HepG2 (cell line): ENCODE results near the gene HTR1B. TPM values are rescaled to one million over a fixed set of nuclear protein-coding genes. Genes with fewer than 3 reads are reported as not detected.

ENCODE experiments used
- ATAC-seq: fragments of 200-7000 bp; cut with Tn5 transposase; 3 replicates; pipeline ENCODE4 v1.9.1; 2020; ENCODE audit warnings: mild to moderate bottlenecking, moderate library complexity
- BruUV-seq: library from RNA; stranded (reverse); fragments of 400-500 nt; replicated peaks from 2 replicates; lab custom pipeline; 2021; lab: Mats Ljungman, UMichigan
- CTCF ChIA-PET: fragments of 300-600 bp; formaldehyde crosslinking; extraction: SDS; loops from one replicate; lab custom pipeline; 2021; ENCODE audit warnings: low total read pairs, inconsistent platforms, low intra/inter-chr PET ratio; lab: Yijun Ruan, JAX
- POLR2A ChIA-PET: fragments of 350-600 bp; sonication (Branson Sonifier 250); formaldehyde crosslinking; loops from one replicate; lab custom pipeline; 2020; ENCODE audit warnings: antibody characterized with exemption, inconsistent platforms; lab: Yijun Ruan, JAX
- DNase-seq: peaks from one replicate; pipeline ENCODE4 v3.0.0-alpha.2; 2015; ENCODE audit warnings: low spot score
- FAIRE-seq: peaks from 3 replicates; lab custom pipeline; 2011; peaks lifted over from hg19 to GRCh38; lab: Jason Lieb, UNC
- H2AFZ ChIP-seq: one replicate; pipeline ENCODE4 v1.6.1; 2011; ENCODE audit warnings: low read length, inconsistent platforms
- H3K27ac ChIP-seq: fragments of 300-600 bp; 3 replicates; pipeline ENCODE4 v1.8.0; 2011; ENCODE audit warnings: mixed run types, mild to moderate bottlenecking, mixed read lengths, low read length, inconsistent platforms; ENCODE audit not compliant: insufficient read depth; ENCODE audit errors: extremely low read length
- H3K27me3 ChIP-seq, 2 experiments: fragments of 200-600 bp in 1 of 2; 2 replicates in 1 of 2; 3 replicates in 1 of 2; pipeline versions ENCODE4 v1.6.0 to v1.8.0; 2011; ENCODE audit warnings: low read length in 2 of 2, mild to moderate bottlenecking in 2 of 2, moderate library complexity in 2 of 2, inconsistent platforms in 1 of 2; ENCODE audit not compliant: insufficient read depth in 2 of 2, control insufficient read depth in 1 of 2
- H3K36me3 ChIP-seq, 2 experiments: fragments of 200-600 bp in 1 of 2; replicated peaks in 1 of 2; 2 replicates in 1 of 2; 3 replicates in 1 of 2; pipeline versions ENCODE4 v1.5.1 to v1.8.0; 2011; ENCODE audit warnings: low read length in 2 of 2, inconsistent platforms in 1 of 2; ENCODE audit not compliant: insufficient read depth in 2 of 2, control insufficient read depth in 1 of 2
- H3K4me1 ChIP-seq: 2 replicates; pipeline ENCODE4 v1.5.1; 2012; ENCODE audit warnings: low read length, inconsistent platforms; ENCODE audit not compliant: insufficient read depth
- H3K4me2 ChIP-seq: 2 replicates; pipeline ENCODE4 v1.6.0; 2011; ENCODE audit warnings: low read depth, low read length, inconsistent platforms
- H3K4me3 ChIP-seq, 3 experiments: fragments of 200-600 bp in 1 of 3; sonication (generic), shearing (Covaris generic) in 1 of 3; replicated peaks in 1 of 3; 2 replicates each; pipeline ENCODE4 v1.5.1; 2011 to 2016; ENCODE audit warnings: low read length in 3 of 3, inconsistent platforms in 2 of 3, low read depth in 2 of 3, mild to moderate bottlenecking in 2 of 3, control low read depth in 1 of 3, mixed read lengths in 1 of 3; ENCODE audit not compliant: insufficient read depth in 1 of 3
- H3K79me2 ChIP-seq: one replicate; pipeline ENCODE4 v1.6.1; 2011; ENCODE audit warnings: low read length, inconsistent platforms; ENCODE audit not compliant: insufficient read depth
- H3K9ac ChIP-seq: 2 replicates; pipeline ENCODE4 v1.6.0; 2011; ENCODE audit warnings: mild to moderate bottlenecking, low read depth, low read length, inconsistent platforms; ENCODE audit not compliant: insufficient read depth
- H3K9me3 ChIP-seq: 2 replicates; pipeline ENCODE4 v1.5.1; 2012; ENCODE audit warnings: mild to moderate bottlenecking, low read length
- H4K20me1 ChIP-seq: 2 replicates; pipeline ENCODE4 v1.6.0; 2011; ENCODE audit warnings: inconsistent platforms, mild to moderate bottlenecking, low read length, moderate library complexity; ENCODE audit not compliant: insufficient read depth
- BHLHE40 ChIP-seq: IDR thresholded peaks from 2 replicates; pipeline ENCODE4 v1.6.1; 2011; ENCODE audit warnings: low read length, improper control_type of control experiment
- NAIF1 ChIP-seq: sonication (generic); formaldehyde crosslinking; IDR thresholded peaks from 2 replicates; pipeline ENCODE4 v1.5.0; 2020; ENCODE audit warnings: mild to moderate bottlenecking, missing genetic modification reagents, borderline replicate concordance
- REST ChIP-seq, 2 experiments: IDR thresholded peaks; 2 replicates each; pipeline ENCODE4 v1.6.1; 2011 to 2012; ENCODE audit warnings: low read length in 2 of 2, borderline replicate concordance in 1 of 2, low read depth in 1 of 2, mild to moderate bottlenecking in 1 of 2, moderate library complexity in 1 of 2
- ZNF142 ChIP-seq: sonication (generic); formaldehyde crosslinking; IDR thresholded peaks from 2 replicates; pipeline ENCODE4 v1.4.0; 2020; ENCODE audit warnings: missing genetic modification reagents
- ZNF792 ChIP-seq: IDR thresholded peaks from 2 replicates; pipeline ENCODE4 v1.6.1; 2016
- WGBS: methylation state at CpG from one replicate; pipeline ENCODE4 v1.1.6; 2017; ENCODE audit warnings: low lambda C conversion rate; 5-methylcytosine and 5-hydroxymethylcytosine counted together
- in situ Hi-C: cut with HindIII; loops from 2 replicates; pipeline ENCODE4 v1.10.0; 2017; ENCODE audit warnings: low pct_unique_long_range_greater_than_20kb; ENCODE audit not compliant: extremely low pct_ligation_motif_present
- intact Hi-C: fragments of 100-400 bp; cut with micrococcal nuclease; formaldehyde crosslinking; loops from one replicate; pipeline ENCODE4 v1.10.0; 2022; ENCODE audit not compliant: unreplicated experiment
- polyA plus RNA-seq, 8 experiments: library from polyadenylated mRNA; depleted of rRNA in 3 of 8; stranded (reverse) in 7 of 8; unstranded in 1 of 8; fragments of >200 nt; fragmentation: Illumina TruSeq in 4 of 8; extraction: Trizol in 4 of 8; gene quantifications; 2 replicates each; pipeline versions ENCODE4 v1.2.1 to v1.2.3, GENCODE V29; 2011 to 2016; ENCODE audit warnings: low read depth in 4 of 8, missing spikeins in 1 of 8, mixed read lengths in 1 of 8; ENCODE audit not compliant: insufficient read depth in 1 of 8
- total RNA-seq, 5 experiments: library from RNA; depleted of rRNA; stranded (reverse); fragments of >200 nt; fragmentation: Illumina TruSeq; extraction: Trizol; gene quantifications; 2 replicates each; pipeline ENCODE4 v1.2.3, GENCODE V29; 2016; ENCODE audit warnings: low read depth in 1 of 5

The HTR1B gene
- total and polyA plus RNA-seq, 2 of the 13 experiments (the other 11 are each of a cell fraction or from before 2014, with no cell fraction given): not detected

- no peaks in the 10 kb centered on the region for H4K20me1 ChIP-seq
- FAIRE-seq (no peak), ATAC-seq (no peak), DNase-seq (no peak)
- intact Hi-C loops: loop anchor here (5.0 kb wide), 1 partner anchor 456 kb away; no protein-coding TSS in a partner anchor
- CTCF ChIA-PET: no interaction called here
- H3K79me2 ChIP-seq: no peaks in the 10 kb centered on the region
- H3K4me2 ChIP-seq: no peak overlapping the region
- no peak overlapping the region for H3K4me3 ChIP-seq
- H3K9ac ChIP-seq: no peak overlapping the region
- 7% methylated on average over 1 of the region's 1 CpG for WGBS
- in situ Hi-C loops: no loop called here
- no peaks in the 10 kb centered on the region for H3K36me3 ChIP-seq
- no peaks in the 10 kb centered on the region for H3K9me3 ChIP-seq
- H2AFZ ChIP-seq: no peak overlapping the region
- BruUV-seq: no TSS peak
- H3K27ac ChIP-seq: no peak overlapping the region
- peaks cover 0 to 9% of the 10 kb centered on the region in 2 experiments; a peak in 1 of 5 replicates for H3K27me3 ChIP-seq
- no peaks in the 10 kb centered on the region for H3K4me1 ChIP-seq
- TF ChIP-seq ZNF142 (CRISPR knock-in tag): no peak
- TF ChIP-seq ZNF792 (CRISPR knock-in tag): no peak
- TF ChIP-seq REST (IDR thresholded peaks at IDR 0.05; ENCODE audit: borderline replicate concordance in 1 of 2, low read depth in 1 of 2, low read length in 2 of 2): no peak
- TF ChIP-seq BHLHE40: no peak
- no peak for TF ChIP-seq NAIF1 (CRISPR knock-in tag)
- POLR2A ChIA-PET: no interaction called here
Measured at GRCh38 chr6:77470983-77471382, 7.7 kb upstream of the HTR1B start.
